ENCODE measurements around the gene ALDH8A1. TPM values are rescaled to one million over a fixed set of nuclear protein-coding genes. Genes with fewer than 3 reads are reported as not detected.
"Not testable (repeated sequence)": the region's sequence is repeated elsewhere in the genome, so short reads cannot be mapped to it uniquely, and the experiment has no call there.

ALDH8A1 gene
- total RNA-seq, 1 donor from 2014 or later: 0.53 TPM

GRCh38 chr6:134902074-134902861, 47.6 kb downstream of the ALDH8A1 start:
- POLR2A ChIA-PET: no interaction called here
- H3K4me3 Mint-ChIP-seq: no peak overlapping the region
- no peaks in the 10 kb centered on the region for H3K27me3 Mint-ChIP-seq
- CTCF ChIA-PET: no interaction called here
- H3K4me1 Mint-ChIP-seq: no peaks in the 10 kb centered on the region
- ATAC-seq (ENCODE audit: low read depth): no peak
- H3K36me3 Mint-ChIP-seq (ENCODE audit: low read depth): no peaks in the 10 kb centered on the region
- H3K27ac Mint-ChIP-seq: no peak overlapping the region
- TF ChIP-seq, protein P1, sequence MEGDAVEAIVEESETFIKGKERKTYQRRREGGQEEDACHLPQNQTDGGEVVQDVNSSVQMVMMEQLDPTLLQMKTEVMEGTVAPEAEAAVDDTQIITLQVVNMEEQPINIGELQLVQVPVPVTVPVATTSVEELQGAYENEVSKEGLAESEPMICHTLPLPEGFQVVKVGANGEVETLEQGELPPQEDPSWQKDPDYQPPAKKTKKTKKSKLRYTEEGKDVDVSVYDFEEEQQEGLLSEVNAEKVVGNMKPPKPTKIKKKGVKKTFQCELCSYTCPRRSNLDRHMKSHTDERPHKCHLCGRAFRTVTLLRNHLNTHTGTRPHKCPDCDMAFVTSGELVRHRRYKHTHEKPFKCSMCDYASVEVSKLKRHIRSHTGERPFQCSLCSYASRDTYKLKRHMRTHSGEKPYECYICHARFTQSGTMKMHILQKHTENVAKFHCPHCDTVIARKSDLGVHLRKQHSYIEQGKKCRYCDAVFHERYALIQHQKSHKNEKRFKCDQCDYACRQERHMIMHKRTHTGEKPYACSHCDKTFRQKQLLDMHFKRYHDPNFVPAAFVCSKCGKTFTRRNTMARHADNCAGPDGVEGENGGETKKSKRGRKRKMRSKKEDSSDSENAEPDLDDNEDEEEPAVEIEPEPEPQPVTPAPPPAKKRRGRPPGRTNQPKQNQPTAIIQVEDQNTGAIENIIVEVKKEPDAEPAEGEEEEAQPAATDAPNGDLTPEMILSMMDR (IDR thresholded peaks at IDR 0.05): no peak
- intact Hi-C loops (cut with micrococcal nuclease): no loop called here
- no peak for DNase-seq
- no peaks in the 10 kb centered on the region for H3K9me3 Mint-ChIP-seq

DNA sequence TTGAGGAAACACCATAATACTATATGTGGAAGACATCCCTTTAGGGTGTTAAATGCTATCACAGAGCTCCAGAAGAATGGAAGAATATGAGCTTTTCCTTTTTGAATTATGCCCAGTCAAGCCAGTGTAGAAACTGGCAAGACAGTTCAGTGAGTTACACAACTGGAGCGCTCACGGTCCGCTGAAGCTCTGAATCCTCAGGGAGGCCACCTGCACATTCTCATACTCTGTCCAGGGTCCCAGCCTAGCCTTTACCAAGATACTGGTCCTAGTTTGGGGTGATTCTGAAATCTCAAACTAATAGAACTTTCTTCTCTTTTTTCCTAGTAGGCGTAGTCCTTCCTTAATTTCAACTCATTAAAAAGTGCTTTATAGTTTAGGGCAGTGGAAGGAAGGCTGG, 51.3 kb downstream of the ALDH8A1 start:
- H3K36me3 Mint-ChIP-seq (ENCODE audit: low read depth): no peaks in the 10 kb centered on the region
- H3K27ac Mint-ChIP-seq: no peak overlapping the region
- TF ChIP-seq, protein P1 (IDR thresholded peaks at IDR 0.05): no peak
- intact Hi-C loops (cut with micrococcal nuclease): no loop called here
- no peaks in the 10 kb centered on the region for H3K27me3 Mint-ChIP-seq
- no peaks in the 10 kb centered on the region for H3K9me3 Mint-ChIP-seq
- no peaks in the 10 kb centered on the region for H3K4me1 Mint-ChIP-seq
- POLR2A ChIA-PET: no interaction called here
- CTCF ChIA-PET: no interaction called here
- DNase-seq (no peak), ATAC-seq (ENCODE audit: low read depth) (no peak)
- no peak overlapping the region for H3K4me3 Mint-ChIP-seq

DNA sequence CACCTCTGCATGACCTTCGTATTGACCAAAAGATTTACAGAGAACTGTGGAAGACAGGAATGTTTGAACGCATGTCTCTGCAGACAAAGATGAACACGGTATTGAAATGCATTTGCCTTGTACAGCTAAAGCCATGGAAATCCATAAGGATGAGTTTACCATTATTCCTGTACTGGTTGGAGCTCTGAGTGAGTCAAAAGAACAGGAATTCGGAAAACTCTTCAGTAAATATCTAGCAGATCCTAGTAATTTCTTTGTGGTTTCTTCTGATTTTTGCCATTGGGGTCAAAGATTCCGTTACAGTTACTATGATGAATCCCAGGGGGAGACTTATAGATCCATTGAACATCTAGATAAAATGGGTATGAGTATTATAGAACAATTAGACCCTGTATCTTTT, 51.7 kb downstream of the ALDH8A1 start:
- POLR2A ChIA-PET; DNase-seq; intact Hi-C loops (cut with micrococcal nuclease); H3K27ac Mint-ChIP-seq; H3K27me3 Mint-ChIP-seq; H3K4me3 Mint-ChIP-seq; H3K4me1 Mint-ChIP-seq; CTCF ChIA-PET; H3K36me3 Mint-ChIP-seq (ENCODE audit: low read depth); ATAC-seq (ENCODE audit: low read depth); H3K9me3 Mint-ChIP-seq: not testable (repeated sequence)

DNA sequence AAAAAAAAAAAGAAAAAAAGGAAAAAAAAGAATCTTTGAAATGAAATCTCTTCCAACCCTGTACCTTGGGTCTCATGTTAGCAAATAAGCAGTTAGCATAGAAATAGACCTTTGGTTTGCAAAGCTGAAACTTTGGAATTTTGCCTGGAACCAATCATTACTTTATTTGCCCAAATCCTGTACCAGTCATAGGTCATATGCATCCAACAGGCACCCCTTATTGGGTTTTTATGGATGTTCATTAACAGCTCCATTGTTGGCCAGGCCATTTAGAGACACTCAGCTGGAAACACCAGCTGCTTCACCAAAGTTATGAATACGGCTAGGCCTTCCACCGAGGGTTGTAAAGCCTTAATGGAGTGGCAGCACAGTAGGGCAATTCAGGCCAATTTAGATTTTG, 53.0 kb downstream of the ALDH8A1 start:
- POLR2A ChIA-PET: no interaction called here
- Mint-ChIP-seq H3K27ac (no peak overlapping the region), H3K4me3 (no peak overlapping the region), H3K9me3 (peaks cover 6% of the 10 kb centered on the region), H3K4me1 (no peaks in the 10 kb centered on the region), H3K36me3 (ENCODE audit: low read depth) (no peaks in the 10 kb centered on the region), H3K27me3 (no peaks in the 10 kb centered on the region)
- DNase-seq: no peak
- TF ChIP-seq, protein P1 (IDR thresholded peaks at IDR 0.05): no peak
- CTCF ChIA-PET: no interaction called here
- intact Hi-C loops (cut with micrococcal nuclease): no loop called here
- no peak for ATAC-seq (ENCODE audit: low read depth)

DNA sequence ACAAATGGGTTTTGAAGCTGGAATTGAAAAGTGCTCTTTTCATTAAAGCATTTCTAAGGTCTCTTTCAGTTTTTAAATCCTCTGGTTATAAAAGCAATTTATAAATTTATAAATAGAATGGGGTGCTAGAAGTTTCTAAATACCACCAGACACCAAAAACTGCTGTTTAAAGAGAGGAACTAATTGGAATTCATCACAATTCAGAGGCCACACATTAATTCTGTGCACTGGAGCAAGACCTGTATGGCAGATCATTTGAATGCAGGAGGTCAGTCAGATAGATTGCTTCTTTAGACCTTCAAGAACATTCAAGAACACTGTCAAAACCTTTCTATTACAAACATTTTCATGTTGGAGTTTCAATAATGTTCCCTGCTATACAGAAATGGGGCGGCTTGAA, 55.1 kb downstream of the ALDH8A1 start:
- no peak overlapping the region for H3K4me3 Mint-ChIP-seq
- TF ChIP-seq, protein P1 (IDR thresholded peaks at IDR 0.05): no peak
- H3K27ac Mint-ChIP-seq: no peak overlapping the region
- H3K27me3 Mint-ChIP-seq: no peaks in the 10 kb centered on the region
- ATAC-seq (ENCODE audit: low read depth): no peak
- no peaks in the 10 kb centered on the region for H3K36me3 Mint-ChIP-seq (ENCODE audit: low read depth)
- no peaks in the 10 kb centered on the region for H3K4me1 Mint-ChIP-seq
- ChIA-PET CTCF (interaction anchor here (1.4 kb wide), 1 partner anchor 12 kb away, joined by 3 read pairs; no protein-coding TSS in a partner anchor), POLR2A (no interaction called here)
- intact Hi-C loops (cut with micrococcal nuclease): no loop called here
- no peak for DNase-seq
- H3K9me3 Mint-ChIP-seq: peaks cover 6% of the 10 kb centered on the region

- CTCF ChIA-PET: no interaction called here
- intact Hi-C loops (cut with micrococcal nuclease): no loop called here
- no peak overlapping the region for H3K4me3 Mint-ChIP-seq
- H3K4me1 Mint-ChIP-seq: no peaks in the 10 kb centered on the region
- no peaks in the 10 kb centered on the region for H3K36me3 Mint-ChIP-seq (ENCODE audit: low read depth)
- TF ChIP-seq, protein P1 (IDR thresholded peaks at IDR 0.05): no peak
- H3K27ac Mint-ChIP-seq: no peak overlapping the region
- POLR2A ChIA-PET: no interaction called here
- peaks cover 6% of the 10 kb centered on the region for H3K9me3 Mint-ChIP-seq
- H3K27me3 Mint-ChIP-seq: peaks cover 2% of the 10 kb centered on the region
- DNase-seq (no peak), ATAC-seq (ENCODE audit: low read depth) (no peak)
Measured at GRCh38 chr6:134892362-134892761, 57.5 kb downstream of the ALDH8A1 start.
